Right atrium auricular region (tissue), 2 donors: ENCODE data around the gene CDH16. TPM values are rescaled to one million over a fixed set of nuclear protein-coding genes. Genes with fewer than 3 reads are reported as not detected.
"Not testable (repeated sequence)": the region's sequence is repeated elsewhere in the genome, so short reads cannot be mapped to it uniquely, and the experiment has no call there.

Experiments used
- DNase-seq: peaks from one replicate; pipeline ENCODE4 v3.0.0-alpha.2; 2019; ENCODE audit warnings: low spot score
- H3K27ac ChIP-seq, 2 donors: fragments of 200-600 bp; sonication (generic); 1 replicate in 1 of 2; 2 replicates in 1 of 2; pipeline ENCODE4 v1.5.1; 2016 to 2019
- H3K27me3 ChIP-seq, 2 donors: fragments of 200-600 bp; sonication (generic); one replicate each; pipeline versions ENCODE4 v1.5.1 to v1.6.0; 2017 to 2019
- H3K36me3 ChIP-seq: fragments of 200-600 bp; sonication (generic); one replicate; pipeline ENCODE4 v1.5.1; 2016
- H3K4me1 ChIP-seq, 2 donors: fragments of 200-600 bp; sonication (generic); one replicate each; pipeline versions ENCODE4 v1.5.1 to v1.6.0; 2017 to 2019
- H3K4me3 ChIP-seq, 2 donors: fragments of 200-600 bp; sonication (generic); 1 replicate in 1 of 2; 2 replicates in 1 of 2; pipeline ENCODE4 v1.5.1; 2017 to 2019; ENCODE audit warnings: mild to moderate bottlenecking in 1 of 2, moderate library complexity in 1 of 2
- H3K9me3 ChIP-seq, 2 donors: fragments of 200-600 bp; sonication (generic); one replicate each; pipeline ENCODE4 v1.5.1; 2019
- CTCF ChIP-seq, 2 donors: fragments of 200-600 bp; sonication (generic); IDR thresholded peaks; one replicate each; pipeline ENCODE4 v1.5.1; 2019; ENCODE audit warnings: antibody characterized with exemption in 2 of 2
- total RNA-seq, 2 donors: library from RNA; depleted of rRNA; stranded (reverse); fragments of >200 nt; gene quantifications; one replicate each; pipeline ENCODE4 v1.1.0, GENCODE V29; 2016

CDH16 gene
- total RNA-seq, 2 donors from 2014 or later = 0.79 to 1.4 TPM

DNA sequence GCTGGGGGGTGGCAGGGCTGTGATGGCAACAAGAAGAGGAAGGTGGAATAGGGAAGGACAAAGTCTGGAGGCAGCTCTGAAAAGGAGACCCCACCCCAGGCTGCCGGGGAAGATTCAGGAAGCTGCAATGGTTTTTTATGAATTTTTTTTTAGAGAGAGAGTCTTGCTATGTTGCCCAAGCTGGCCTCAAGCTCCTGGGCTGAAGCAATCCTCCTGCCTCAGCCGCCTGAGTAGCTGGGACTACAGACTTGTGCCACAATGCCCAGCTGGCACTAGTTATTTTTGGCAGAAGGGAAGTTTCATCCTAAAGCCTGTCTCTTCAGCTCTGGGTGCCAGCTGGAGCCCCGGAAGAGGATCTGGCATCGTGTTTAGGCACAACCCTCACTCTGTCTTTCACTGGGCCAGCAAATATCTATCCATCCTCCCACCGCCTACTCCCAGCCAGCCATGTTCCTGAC lies 41.0 kb upstream of the CDH16 start:
- H3K36me3 ChIP-seq = no peaks in the 10 kb centered on the region
- no peak for DNase-seq
- no peaks in the 10 kb centered on the region for H3K27me3 ChIP-seq
- no peak overlapping the region for H3K4me3 ChIP-seq
- no peak for TF ChIP-seq CTCF (IDR thresholded peaks at IDR 0.05)
- H3K27ac ChIP-seq = no peak overlapping the region
- H3K4me1 ChIP-seq = no peaks in the 10 kb centered on the region
- no peaks in the 10 kb centered on the region for H3K9me3 ChIP-seq

DNA sequence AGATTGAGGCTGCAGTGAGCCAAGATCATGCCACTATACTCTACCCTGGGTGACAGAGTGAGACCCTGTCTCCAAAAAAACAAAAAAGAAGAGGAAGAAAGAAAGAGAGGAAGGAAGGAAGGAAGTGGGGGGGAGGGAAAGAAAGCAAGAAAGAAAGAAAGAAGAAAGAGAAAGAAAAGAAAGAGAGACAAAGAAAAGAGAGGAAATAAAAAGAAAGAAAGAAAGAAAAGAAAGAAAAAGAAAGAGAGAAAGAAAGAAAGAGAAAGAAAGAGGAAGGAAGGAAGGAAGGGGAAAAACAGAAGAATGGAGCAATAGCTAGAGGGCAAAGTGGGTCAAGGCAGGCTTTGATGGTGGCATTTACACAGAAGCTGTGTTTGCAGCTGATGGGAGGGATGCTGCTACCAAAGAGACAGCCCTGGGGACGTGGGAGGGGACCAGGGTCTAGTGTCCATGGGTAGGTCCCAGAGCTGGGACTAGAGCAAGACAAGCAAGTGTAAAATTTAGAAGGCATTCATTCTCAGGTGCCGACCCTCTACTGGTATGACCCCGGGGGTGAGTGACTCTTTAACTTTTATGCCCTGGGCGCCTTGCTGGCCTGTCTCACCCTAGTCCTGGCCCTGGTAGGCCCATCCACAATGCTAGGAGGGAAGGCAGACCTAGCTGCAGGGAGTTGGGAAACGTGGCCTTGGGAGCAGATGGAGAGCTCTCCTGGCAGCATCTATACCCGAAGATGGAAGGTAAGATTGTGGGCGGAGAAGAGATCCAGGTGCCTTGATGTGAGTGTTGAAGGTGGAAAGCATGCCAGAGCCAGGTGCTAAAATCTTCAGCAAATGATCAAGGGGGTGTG lies 40.4 kb upstream of the CDH16 start:
- Histone ChIP-seq H3K36me3 (no peaks in the 10 kb centered on the region), H3K27me3 (no peaks in the 10 kb centered on the region), H3K27ac (no peak overlapping the region), H3K4me3 (no peak overlapping the region), H3K9me3 (no peaks in the 10 kb centered on the region), H3K4me1 (no peaks in the 10 kb centered on the region)
- TF ChIP-seq CTCF (IDR thresholded peaks at IDR 0.05) = no peak
- DNase-seq = no peak

DNA sequence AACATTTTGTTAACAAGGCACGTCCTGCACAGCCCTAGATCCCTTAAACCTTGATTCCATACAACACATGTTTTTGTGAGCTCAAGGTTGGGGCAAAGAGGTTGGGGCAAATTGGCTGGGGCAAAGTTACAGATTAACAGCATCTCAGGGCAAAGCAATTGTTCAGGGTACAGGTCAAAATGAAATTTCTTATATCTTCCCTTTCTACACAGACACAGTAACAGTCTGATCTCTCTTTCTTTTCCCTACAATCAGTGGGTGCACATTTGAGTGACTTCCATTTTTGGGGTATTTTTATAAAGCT lies 37.4 kb upstream of the CDH16 start:
- not testable (repeated sequence) for H3K27me3 ChIP-seq, H3K36me3 ChIP-seq, H3K27ac ChIP-seq, DNase-seq, H3K9me3 ChIP-seq, H3K4me3 ChIP-seq, H3K4me1 ChIP-seq

- not testable (repeated sequence) for DNase-seq, H3K4me3 ChIP-seq, H3K4me1 ChIP-seq, H3K27ac ChIP-seq, H3K9me3 ChIP-seq, H3K27me3 ChIP-seq, H3K36me3 ChIP-seq
Observed at GRCh38 chr16:66955363-66956153, 36.9 kb upstream of the CDH16 start.

GRCh38 chr16:66954097-66954659 lies 35.5 kb upstream of the CDH16 start:
- no peak overlapping the region for H3K4me3 ChIP-seq
- H3K9me3 ChIP-seq = no peaks in the 10 kb centered on the region
- H3K27me3 ChIP-seq = no peaks in the 10 kb centered on the region
- DNase-seq = peak; percentile 77
- H3K27ac ChIP-seq = no peak overlapping the region
- no peaks in the 10 kb centered on the region for H3K36me3 ChIP-seq
- peaks cover 0 to under 1% of the 10 kb centered on the region in 2 donors for H3K4me1 ChIP-seq
- TF ChIP-seq CTCF (IDR thresholded peaks at IDR 0.05) = peak; percentile 30 to 82

DNA sequence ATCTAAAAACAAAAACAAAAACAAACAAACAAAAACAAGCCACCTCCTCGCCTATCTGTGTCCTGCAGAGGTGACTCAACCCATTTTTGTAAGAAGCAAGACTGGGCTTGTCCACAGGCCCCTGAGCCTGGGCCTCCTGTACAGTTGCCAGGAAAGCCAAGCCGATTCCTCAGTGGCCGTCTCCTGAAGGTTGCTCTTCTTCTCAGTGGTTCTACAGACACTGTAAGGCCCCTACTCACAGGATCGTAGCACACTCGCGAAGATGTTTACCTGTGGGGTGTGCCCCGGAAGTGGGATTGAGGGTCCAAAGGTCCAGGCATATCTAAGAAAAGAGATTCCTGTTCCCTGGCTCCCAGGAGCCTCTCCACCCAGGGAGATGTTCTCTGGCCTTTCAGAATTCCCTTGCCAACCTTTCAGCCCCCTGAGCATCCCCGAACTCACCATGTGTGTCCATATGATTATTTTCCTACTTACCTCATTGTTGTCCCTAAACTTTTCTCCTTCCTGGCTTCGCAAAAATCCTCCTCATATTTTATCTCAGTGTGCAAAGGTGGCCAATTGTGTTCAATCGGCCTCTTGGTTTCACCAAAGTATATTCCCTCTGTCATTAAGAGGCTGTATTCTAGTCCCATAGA lies 34.9 kb upstream of the CDH16 start:
- H3K27me3 ChIP-seq = no peaks in the 10 kb centered on the region
- H3K4me3 ChIP-seq = no peak overlapping the region
- H3K4me1 ChIP-seq = peaks cover 0 to 7% of the 10 kb centered on the region in 2 donors
- DNase-seq = no peak
- no peak for TF ChIP-seq CTCF (IDR thresholded peaks at IDR 0.05)
- no peaks in the 10 kb centered on the region for H3K36me3 ChIP-seq
- H3K9me3 ChIP-seq = no peaks in the 10 kb centered on the region
- no peak overlapping the region for H3K27ac ChIP-seq
